Tibial nerve (tissue), 4 donors: Measurements from ENCODE around the gene ENOSF1.

Experiments used
- EP300 ChIP-seq, 2 donors: sonication (generic); formaldehyde crosslinking; IDR thresholded peaks; one replicate each; pipeline ENCODE4 v1.6.1; 2017; ENCODE audit warnings: antibody characterized with exemption in 2 of 2, mild to moderate bottlenecking in 1 of 2
- POLR2A ChIP-seq, 2 donors: fragments of 450-650 bp; IDR thresholded peaks; one replicate each; pipeline ENCODE4 v1.6.1; 2017; ENCODE audit warnings: antibody characterized with exemption in 2 of 2, mild to moderate bottlenecking in 2 of 2, moderate library complexity in 2 of 2
- TF ChIP-seq, protein P1 (sequence below), 5 experiments: fragments of 200-600 bp in 3 of 5; fragments of 450-650 bp in 2 of 5; sonication (generic) in 3 of 5; IDR thresholded peaks; one replicate each; pipeline ENCODE4 v1.5.1; 2016 to 2019; ENCODE audit warnings: antibody characterized with exemption in 5 of 5, mild to moderate bottlenecking in 3 of 5, moderate library complexity in 2 of 5

DNA sequence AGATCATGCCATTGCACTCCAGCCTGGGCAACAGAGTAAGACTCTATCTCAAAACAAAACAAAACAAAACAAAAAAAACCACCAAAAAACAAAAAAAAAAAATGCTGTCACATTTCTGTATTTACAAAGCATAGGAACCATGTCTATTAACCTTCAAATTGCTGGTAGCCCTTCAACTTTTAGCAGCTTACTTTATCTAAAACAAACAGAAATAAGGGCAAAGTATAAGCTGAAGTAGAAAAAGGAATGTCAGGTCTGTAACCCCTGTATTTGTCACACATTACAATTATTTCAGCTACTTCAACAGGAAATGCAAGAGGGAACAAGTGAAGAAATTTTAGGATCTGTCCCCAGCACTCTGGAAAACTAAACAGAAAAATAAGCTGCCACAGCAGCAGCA, 29.6 kb downstream of the ENOSF1 start:
- TF ChIP-seq, protein P1, sequence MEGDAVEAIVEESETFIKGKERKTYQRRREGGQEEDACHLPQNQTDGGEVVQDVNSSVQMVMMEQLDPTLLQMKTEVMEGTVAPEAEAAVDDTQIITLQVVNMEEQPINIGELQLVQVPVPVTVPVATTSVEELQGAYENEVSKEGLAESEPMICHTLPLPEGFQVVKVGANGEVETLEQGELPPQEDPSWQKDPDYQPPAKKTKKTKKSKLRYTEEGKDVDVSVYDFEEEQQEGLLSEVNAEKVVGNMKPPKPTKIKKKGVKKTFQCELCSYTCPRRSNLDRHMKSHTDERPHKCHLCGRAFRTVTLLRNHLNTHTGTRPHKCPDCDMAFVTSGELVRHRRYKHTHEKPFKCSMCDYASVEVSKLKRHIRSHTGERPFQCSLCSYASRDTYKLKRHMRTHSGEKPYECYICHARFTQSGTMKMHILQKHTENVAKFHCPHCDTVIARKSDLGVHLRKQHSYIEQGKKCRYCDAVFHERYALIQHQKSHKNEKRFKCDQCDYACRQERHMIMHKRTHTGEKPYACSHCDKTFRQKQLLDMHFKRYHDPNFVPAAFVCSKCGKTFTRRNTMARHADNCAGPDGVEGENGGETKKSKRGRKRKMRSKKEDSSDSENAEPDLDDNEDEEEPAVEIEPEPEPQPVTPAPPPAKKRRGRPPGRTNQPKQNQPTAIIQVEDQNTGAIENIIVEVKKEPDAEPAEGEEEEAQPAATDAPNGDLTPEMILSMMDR (IDR thresholded peaks at IDR 0.05), result no peak
- no peak for TF ChIP-seq POLR2A (IDR thresholded peaks at IDR 0.05)
- no peak for TF ChIP-seq EP300 (IDR thresholded peaks at IDR 0.05)
